Peyer's patch (tissue), 4 donors: ENCODE data around the gene AUNIP. TPM values are rescaled to one million over a fixed set of nuclear protein-coding genes. Genes with fewer than 3 reads are reported as not detected.

Experiments used
- DNase-seq, 3 donors: peaks; one replicate each; pipeline ENCODE4 v3.0.0-alpha.2; 2017 to 2019
- H3K27ac ChIP-seq, 4 donors: fragments of 200-600 bp; sonication (generic); one replicate each; pipeline ENCODE4 v1.5.1; 2016 to 2019
- H3K27me3 ChIP-seq, 2 donors: fragments of 200-600 bp; sonication (generic); one replicate each; pipeline ENCODE4 v1.5.1; 2019
- H3K36me3 ChIP-seq, 3 donors: fragments of 200-600 bp; sonication (generic); one replicate each; pipeline ENCODE4 v1.5.1; 2016 to 2019
- H3K4me1 ChIP-seq, 4 donors: fragments of 200-600 bp; sonication (generic); one replicate each; pipeline ENCODE4 v1.5.1; 2016 to 2019
- H3K4me3 ChIP-seq, 4 donors: fragments of 200-600 bp; sonication (generic); 1 replicate in 3 of 4; 2 replicates in 1 of 4; pipeline ENCODE4 v1.5.1; 2016 to 2019; ENCODE audit warnings: mild to moderate bottlenecking in 1 of 4
- H3K9me3 ChIP-seq, 4 donors: fragments of 200-600 bp; sonication (generic); one replicate each; pipeline ENCODE4 v1.5.1; 2016 to 2019; ENCODE audit warnings: mild to moderate bottlenecking in 1 of 4
- POLR2A ChIP-seq, 2 donors: fragments of 450-650 bp; IDR thresholded peaks; one replicate each; pipeline ENCODE4 v1.5.1; 2017; ENCODE audit warnings: antibody characterized with exemption in 2 of 2, mild to moderate bottlenecking in 2 of 2, moderate library complexity in 2 of 2
- small RNA-seq, 2 donors: library from RNA; depleted of rRNA; stranded (forward); fragments of <200 nt; gene quantifications; one replicate each; pipeline ENCODE3, GENCODE V24; 2016
- total RNA-seq, 4 donors: library from RNA; depleted of rRNA; stranded (reverse); fragments of >200 nt; gene quantifications; one replicate each; pipeline ENCODE4 v1.1.0, GENCODE V29; 2016
- TF ChIP-seq, protein P1 (sequence below), 6 experiments: fragments of 450-650 bp in 4 of 6; fragments of 200-600 bp in 2 of 6; sonication (generic) in 1 of 6; IDR thresholded peaks; one replicate each; pipeline ENCODE4 v1.5.1; 2017 to 2019; ENCODE audit warnings: antibody characterized with exemption in 6 of 6, mild to moderate bottlenecking in 3 of 6, moderate library complexity in 1 of 6

AUNIP gene
- total RNA-seq, 4 donors from 2014 or later, result 0.95 to 1.6 TPM; not detected in 2

DNA sequence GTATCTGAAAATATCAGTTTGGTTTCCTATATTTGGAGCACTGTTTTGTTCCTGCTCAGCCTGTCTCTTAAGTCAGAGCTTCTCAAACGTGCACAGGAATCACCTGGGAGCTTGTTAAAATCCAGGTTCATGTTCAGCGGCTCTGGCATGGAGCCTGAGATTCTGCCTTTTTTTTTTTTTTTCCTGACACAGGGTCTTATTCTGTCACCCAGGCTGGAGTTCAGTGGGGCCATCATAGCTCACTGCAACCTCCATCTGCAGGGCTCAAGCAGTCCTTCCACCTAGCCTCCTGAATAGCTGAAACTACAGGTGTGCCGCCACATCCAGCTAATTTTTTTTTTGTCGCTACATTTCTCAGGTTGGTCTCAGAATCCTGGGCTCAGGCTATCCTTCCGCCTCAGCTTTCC, 71.5 kb downstream of the AUNIP start:
- no peaks in the 10 kb centered on the region for H3K4me1 ChIP-seq

DNA sequence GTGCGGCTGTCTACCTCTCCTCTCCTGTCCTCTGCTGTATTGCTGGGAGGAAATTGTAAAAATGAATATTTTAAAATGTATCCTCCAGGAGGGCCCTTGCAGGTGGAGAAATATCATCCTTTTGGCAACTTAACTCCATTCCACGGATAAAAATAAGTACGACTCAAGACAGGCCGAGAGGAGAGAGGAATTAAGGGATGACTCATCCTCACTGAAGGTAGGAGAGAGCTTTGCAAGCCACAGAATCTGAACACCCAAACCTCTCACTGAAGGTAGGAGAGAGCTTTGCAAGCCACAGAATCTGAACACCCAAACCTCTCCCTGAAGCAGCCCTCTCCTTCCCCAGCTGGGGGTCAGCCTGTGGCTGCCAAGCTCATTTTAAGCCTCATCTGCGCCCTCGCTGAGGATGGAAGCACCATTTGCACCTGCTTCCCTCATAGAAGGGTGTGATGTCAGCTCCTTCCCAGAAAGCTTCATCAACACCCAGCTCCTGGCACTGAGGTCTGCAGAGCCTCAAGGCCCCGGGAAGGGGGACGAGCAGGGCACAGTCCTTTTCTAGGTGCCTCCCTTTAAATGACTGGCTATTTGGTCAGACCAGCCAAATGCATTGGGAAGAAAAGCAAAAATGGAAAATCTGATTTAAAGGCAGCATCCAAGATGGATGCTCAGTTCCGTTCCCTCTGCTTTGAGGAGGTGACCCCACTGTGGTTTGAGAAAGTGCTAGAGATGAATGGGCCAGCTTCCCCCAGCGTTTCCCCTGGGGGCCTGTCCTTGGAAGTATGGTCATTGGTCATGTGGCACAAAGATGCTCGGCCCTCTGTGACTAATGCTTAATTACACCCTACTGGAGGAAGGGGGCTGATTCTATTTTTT, 72.1 kb downstream of the AUNIP start:
- Histone ChIP-seq H3K4me1 (no peaks in the 10 kb centered on the region), H3K4me3 (no peak overlapping the region), H3K27ac (no peak overlapping the region), H3K9me3 (no peaks in the 10 kb centered on the region), H3K36me3 (no peaks in the 10 kb centered on the region), H3K27me3 (no peaks in the 10 kb centered on the region)
- no peak for TF ChIP-seq POLR2A (IDR thresholded peaks at IDR 0.05)
- TF ChIP-seq, protein P1, sequence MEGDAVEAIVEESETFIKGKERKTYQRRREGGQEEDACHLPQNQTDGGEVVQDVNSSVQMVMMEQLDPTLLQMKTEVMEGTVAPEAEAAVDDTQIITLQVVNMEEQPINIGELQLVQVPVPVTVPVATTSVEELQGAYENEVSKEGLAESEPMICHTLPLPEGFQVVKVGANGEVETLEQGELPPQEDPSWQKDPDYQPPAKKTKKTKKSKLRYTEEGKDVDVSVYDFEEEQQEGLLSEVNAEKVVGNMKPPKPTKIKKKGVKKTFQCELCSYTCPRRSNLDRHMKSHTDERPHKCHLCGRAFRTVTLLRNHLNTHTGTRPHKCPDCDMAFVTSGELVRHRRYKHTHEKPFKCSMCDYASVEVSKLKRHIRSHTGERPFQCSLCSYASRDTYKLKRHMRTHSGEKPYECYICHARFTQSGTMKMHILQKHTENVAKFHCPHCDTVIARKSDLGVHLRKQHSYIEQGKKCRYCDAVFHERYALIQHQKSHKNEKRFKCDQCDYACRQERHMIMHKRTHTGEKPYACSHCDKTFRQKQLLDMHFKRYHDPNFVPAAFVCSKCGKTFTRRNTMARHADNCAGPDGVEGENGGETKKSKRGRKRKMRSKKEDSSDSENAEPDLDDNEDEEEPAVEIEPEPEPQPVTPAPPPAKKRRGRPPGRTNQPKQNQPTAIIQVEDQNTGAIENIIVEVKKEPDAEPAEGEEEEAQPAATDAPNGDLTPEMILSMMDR (IDR thresholded peaks at IDR 0.05), result no peak
- DNase-seq, result no peak

More for the DNA sequence above, 71.5 kb downstream of the AUNIP start:
- no peak for TF ChIP-seq POLR2A (IDR thresholded peaks at IDR 0.05)
- TF ChIP-seq, protein P1 (IDR thresholded peaks at IDR 0.05), result no peak
- no peak for DNase-seq
- H3K27ac ChIP-seq, result no peak overlapping the region
- H3K4me3 ChIP-seq, result no peak overlapping the region
- no peaks in the 10 kb centered on the region for H3K9me3 ChIP-seq
- H3K27me3 ChIP-seq, result no peaks in the 10 kb centered on the region
- H3K36me3 ChIP-seq, result no peaks in the 10 kb centered on the region

DNA sequence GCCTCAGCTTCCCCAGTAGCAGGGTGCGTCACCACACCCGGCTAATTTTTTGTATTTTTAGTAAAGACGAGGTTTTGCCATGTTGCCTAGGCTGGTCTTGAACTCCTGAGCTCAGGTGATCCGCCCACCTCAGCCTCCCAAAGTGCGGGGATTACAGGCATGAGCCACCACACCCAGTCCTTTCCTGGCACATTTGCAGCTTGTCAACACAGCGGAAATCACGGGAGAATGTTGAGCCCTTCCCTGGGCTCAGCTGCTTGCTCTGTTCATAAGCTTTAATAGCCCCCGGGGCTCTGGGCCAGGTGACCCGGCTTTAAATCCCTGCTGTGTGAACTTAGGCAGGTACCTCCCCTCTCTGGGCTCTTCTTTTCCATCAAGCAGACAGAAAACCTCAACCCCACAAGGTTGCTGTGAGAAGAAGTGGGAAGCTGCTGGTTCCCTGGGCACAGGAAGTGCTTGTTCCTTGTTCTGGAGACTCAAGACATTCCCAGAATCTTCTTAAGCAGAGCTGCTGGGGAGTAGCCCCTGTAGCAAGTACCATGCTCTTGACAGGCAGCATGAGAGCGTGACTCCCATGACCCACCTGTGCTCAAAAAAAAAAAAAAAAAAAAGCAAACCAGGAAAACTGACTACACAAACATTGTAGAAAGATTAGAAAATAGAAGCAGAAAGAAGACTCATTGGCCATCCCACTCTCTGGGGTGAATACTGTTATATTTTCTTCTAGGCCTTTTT, 73.8 kb downstream of the AUNIP start:
- no peak overlapping the region for H3K27ac ChIP-seq
- H3K4me3 ChIP-seq, result no peak overlapping the region
- no peaks in the 10 kb centered on the region for H3K36me3 ChIP-seq
- no peaks in the 10 kb centered on the region for H3K4me1 ChIP-seq
- DNase-seq, result no peak
- no peak for TF ChIP-seq POLR2A (IDR thresholded peaks at IDR 0.05)
- TF ChIP-seq, protein P1 (IDR thresholded peaks at IDR 0.05), result no peak
- H3K9me3 ChIP-seq, result no peaks in the 10 kb centered on the region
- no peaks in the 10 kb centered on the region for H3K27me3 ChIP-seq

DNA sequence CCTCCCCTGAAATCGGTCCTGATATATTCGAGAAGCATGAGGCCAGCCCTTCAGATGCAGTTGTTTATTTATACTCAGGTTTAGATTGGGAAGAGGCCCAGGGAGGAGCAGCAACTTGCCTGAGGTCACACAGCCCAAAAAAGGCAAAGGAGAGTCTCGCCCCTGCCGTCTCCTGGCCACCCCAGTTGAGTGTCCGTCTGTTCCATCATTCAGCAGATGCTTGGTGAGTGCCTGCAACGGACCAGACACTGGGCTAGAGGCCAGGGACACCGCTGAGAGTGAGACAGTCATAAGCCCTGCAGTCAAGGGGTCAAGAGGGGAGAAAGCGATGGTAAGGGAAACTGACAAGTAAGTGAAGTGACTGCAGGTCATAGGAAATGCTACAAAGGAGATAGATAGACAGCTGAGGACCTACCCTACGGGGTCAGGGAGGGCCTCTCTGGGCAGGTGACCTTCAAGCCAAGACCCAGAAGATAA, 74.6 kb downstream of the AUNIP start:
- no peak for DNase-seq
- H3K9me3 ChIP-seq, result no peaks in the 10 kb centered on the region
- H3K4me1 ChIP-seq, result no peaks in the 10 kb centered on the region
- H3K4me3 ChIP-seq, result no peak overlapping the region
- H3K36me3 ChIP-seq, result no peaks in the 10 kb centered on the region
- no peak overlapping the region for H3K27ac ChIP-seq
- H3K27me3 ChIP-seq, result no peaks in the 10 kb centered on the region
- TF ChIP-seq POLR2A (IDR thresholded peaks at IDR 0.05), result no peak
- TF ChIP-seq, protein P1 (IDR thresholded peaks at IDR 0.05), result no peak

Small RNA genes within 50 kb of the gene (small RNA-seq; reads per million reads assigned to genes)
- gene AL033528.1 (0 reads per million in 2 donors), gene RF00019 (0 reads per million in 2 donors), gene SNRPFP2 (0 reads per million in 2 donors)

Other genes with a start within 250 kb of the AUNIP start
- gene MAN1C1, start 242.7 kb downstream of the AUNIP start, total RNA-seq, result 10 to 100 TPM in 1 of 4 donors, 1 to 10 TPM in 3; 2.3 to 10.7 (median 6.7) TPM
- gene SELENON, start 59.3 kb downstream of the AUNIP start, total RNA-seq, result 10 to 100 TPM; 16.1 to 30.1 (median 22.0) TPM
- 100 to 1,000 TPM; 122 to 173 (median 131) TPM for gene MTFR1L, start 39.5 kb downstream of the AUNIP start, total RNA-seq
- gene PAQR7, start 16.3 kb upstream of the AUNIP start, total RNA-seq, result 10 to 100 TPM in 1 of 4 donors, 1 to 10 TPM in 3; 6.7 to 12.1 (median 7.8) TPM
- gene STMN1, start 47.0 kb upstream of the AUNIP start, total RNA-seq, result 10 to 100 TPM; 21.2 to 62.7 (median 26.8) TPM
- gene PAFAH2, start 138.6 kb upstream of the AUNIP start, total RNA-seq, result 10 to 100 TPM; 15.7 to 57.8 (median 48.4) TPM
- gene EXTL1, start 162.3 kb upstream of the AUNIP start, total RNA-seq, result not detected
- gene SLC30A2, start 186.7 kb upstream of the AUNIP start, total RNA-seq, result 10 to 100 TPM in 1 of 4 donors, 1 to 10 TPM in 1, under 1 TPM in 1, not detected in 1; 0.18 to 13.2 (median 1.7) TPM
- gene TRIM63, start 208.2 kb upstream of the AUNIP start, total RNA-seq, result under 1 TPM in 2 of 4 donors, not detected in 2; 0.53 to 0.95 TPM